Measurements from ENCODE around the gene LYST.
"Not testable (repeated sequence)": the region's sequence is repeated elsewhere in the genome, so short reads cannot be mapped to it uniquely, and the experiment has no call there.

Gene LYST

DNA sequence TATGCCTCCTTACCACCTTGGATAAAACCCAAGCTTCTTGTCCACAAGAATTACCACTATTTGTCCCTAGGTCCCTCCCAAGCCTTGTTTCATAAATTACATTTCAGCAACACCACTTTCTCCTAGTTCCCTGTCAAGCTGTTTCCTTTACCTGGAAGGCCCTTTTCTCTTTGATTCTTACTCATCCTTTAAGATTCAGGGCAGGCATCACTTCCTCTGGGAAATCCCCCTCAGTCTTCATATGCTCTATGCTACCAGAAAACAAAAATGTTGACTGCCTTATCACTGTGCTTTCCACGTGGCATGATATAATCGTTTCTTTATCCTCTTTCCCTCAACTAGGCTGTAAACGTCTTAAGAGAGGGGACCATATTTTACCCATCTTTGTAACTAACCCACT is 102.7 kb downstream of the LYST start:
- Histone ChIP-seq H3K9ac (ENCODE audit: low read depth, low read length) (no peak overlapping the region), H3K4me1 (ENCODE audit: insufficient read depth, low read length) (no peaks in the 10 kb centered on the region), H3K36me3 (ENCODE audit: insufficient read depth, low read length) (no peaks in the 10 kb centered on the region), H3K9me3 (ENCODE audit: control insufficient read depth, insufficient read depth, low read length) (no peaks in the 10 kb centered on the region)

DNA sequence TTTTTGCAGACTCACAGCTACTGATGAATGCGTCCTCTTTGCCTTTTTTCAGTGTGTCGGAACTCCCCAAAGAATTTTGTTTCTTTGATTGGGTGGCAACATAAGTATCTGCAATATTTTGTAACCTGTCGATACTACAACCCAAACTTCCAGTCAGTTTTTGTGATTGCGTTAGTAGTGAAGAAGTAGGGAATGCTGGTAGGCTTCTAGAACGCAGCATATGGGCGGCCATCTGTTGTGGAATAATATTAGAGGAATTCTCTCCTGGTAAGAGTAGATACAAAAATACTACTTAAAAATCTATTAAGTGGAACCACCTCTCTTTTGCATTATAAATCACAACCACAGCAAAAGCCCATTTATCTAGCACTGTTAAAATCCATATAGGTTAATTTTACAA is 107.4 kb downstream of the LYST start:
- Histone ChIP-seq H3K9ac (ENCODE audit: low read depth, low read length) (no peak overlapping the region), H3K9me3 (ENCODE audit: control insufficient read depth, insufficient read depth, low read length) (no peaks in the 10 kb centered on the region), H3K36me3 (ENCODE audit: insufficient read depth, low read length) (no peaks in the 10 kb centered on the region), H3K4me1 (ENCODE audit: insufficient read depth, low read length) (no peaks in the 10 kb centered on the region)

DNA sequence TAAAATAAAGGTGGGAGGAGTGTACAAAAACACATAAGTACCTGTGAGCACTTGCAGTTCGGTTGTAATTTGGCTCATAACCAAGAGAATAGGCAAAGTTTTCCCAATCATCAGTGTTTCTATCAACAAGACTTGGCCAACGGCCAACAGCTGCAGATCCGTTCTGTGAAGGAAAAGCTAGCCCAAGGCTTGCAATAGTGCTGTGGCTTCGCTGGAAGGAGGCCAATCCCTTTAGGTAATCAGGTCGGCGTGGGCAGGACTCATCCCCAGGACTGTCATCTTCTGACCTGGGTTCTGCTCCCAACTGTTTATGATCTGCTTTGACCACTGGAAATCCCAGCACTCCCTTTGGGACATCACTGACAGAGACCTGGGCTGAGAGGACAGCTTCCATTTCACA is 107.8 kb downstream of the LYST start:
- no peak overlapping the region for H3K9ac ChIP-seq (ENCODE audit: low read depth, low read length)
- H3K36me3 ChIP-seq (ENCODE audit: insufficient read depth, low read length) = no peaks in the 10 kb centered on the region
- no peaks in the 10 kb centered on the region for H3K4me1 ChIP-seq (ENCODE audit: insufficient read depth, low read length)
- no peaks in the 10 kb centered on the region for H3K9me3 ChIP-seq (ENCODE audit: control insufficient read depth, insufficient read depth, low read length)

DNA sequence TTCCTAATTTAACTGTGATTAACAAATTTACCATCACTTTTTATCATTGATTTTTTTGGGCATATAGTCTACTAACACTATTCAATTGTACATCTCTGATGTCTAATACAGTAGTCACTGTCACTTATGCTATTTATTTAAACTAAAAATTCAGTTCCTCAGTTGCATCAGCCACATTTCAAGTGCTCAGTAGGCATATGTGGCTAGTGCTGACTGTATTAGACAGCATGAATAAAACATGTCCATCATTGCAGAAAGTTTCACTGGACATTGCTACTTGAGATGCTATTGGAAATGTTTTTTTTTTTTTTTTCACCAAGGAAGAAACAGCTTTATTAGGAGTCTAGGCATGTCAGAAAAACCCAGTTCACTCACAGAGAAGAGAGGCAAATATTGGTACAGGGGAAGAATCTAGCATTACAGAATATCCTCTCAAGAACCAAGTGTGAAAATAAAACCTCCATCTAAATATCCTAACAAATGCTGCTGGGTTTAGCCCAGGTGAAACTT is 109.1 kb downstream of the LYST start:
- H3K9me3 ChIP-seq (ENCODE audit: control insufficient read depth, insufficient read depth, low read length) = no peaks in the 10 kb centered on the region
- no peaks in the 10 kb centered on the region for H3K36me3 ChIP-seq (ENCODE audit: insufficient read depth, low read length)
- no peaks in the 10 kb centered on the region for H3K4me1 ChIP-seq (ENCODE audit: insufficient read depth, low read length)
- no peak overlapping the region for H3K9ac ChIP-seq (ENCODE audit: low read depth, low read length)

DNA sequence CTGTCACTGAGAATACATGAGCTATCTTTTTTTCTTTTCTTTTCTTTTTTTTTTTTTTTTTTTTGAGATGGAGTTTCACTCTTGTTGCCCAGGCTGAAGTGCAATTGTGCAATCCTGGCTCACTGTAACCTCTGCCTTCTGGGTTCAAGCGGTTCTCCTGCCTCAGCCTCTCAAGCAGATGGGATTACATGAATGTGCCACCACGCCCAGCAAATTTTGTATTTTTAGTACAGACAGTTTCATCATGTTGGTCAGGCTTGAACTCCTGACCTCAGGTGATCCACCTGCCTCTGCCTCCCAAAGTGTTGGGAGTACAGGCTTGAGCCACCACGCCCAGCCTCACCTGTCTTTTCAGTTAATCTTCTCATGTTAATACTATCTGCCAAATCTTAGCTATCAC is 112.5 kb downstream of the LYST start:
- not testable (repeated sequence) for H3K36me3 ChIP-seq (ENCODE audit: insufficient read depth, low read length); H3K4me1 ChIP-seq (ENCODE audit: insufficient read depth, low read length); H3K9me3 ChIP-seq (ENCODE audit: control insufficient read depth, insufficient read depth, low read length); H3K9ac ChIP-seq (ENCODE audit: low read depth, low read length)

DNA sequence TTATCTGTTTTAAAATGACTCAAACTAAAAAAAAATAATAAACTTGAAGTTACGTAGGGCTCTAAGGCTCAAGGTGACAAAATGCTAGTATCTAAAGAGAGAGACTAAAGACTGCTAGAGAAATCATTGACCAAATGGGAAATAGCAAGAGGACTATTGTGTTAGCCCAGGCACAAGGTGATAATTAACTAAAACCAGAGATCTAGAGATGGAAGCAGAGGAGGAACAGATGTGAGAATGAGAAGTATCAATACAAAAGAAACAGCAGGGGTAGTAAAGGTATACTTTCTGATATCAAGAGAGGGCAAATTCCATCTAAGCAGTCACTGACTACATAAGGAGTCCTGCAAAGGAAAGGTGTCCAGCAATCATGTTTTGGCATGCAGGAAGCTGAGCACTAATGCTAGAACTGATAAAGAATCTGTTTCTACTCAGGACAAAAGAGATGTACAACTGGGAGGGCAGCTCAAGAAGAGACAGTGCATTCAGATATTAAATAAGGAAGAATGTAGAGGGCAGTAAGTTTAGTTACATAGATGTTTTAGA is 116.9 kb downstream of the LYST start:
- H3K9ac ChIP-seq (ENCODE audit: low read depth, low read length) = no peak overlapping the region
- H3K4me1 ChIP-seq (ENCODE audit: insufficient read depth, low read length) = no peaks in the 10 kb centered on the region
- H3K36me3 ChIP-seq (ENCODE audit: insufficient read depth, low read length) = no peaks in the 10 kb centered on the region
- H3K9me3 ChIP-seq (ENCODE audit: control insufficient read depth, insufficient read depth, low read length) = no peaks in the 10 kb centered on the region

DNA sequence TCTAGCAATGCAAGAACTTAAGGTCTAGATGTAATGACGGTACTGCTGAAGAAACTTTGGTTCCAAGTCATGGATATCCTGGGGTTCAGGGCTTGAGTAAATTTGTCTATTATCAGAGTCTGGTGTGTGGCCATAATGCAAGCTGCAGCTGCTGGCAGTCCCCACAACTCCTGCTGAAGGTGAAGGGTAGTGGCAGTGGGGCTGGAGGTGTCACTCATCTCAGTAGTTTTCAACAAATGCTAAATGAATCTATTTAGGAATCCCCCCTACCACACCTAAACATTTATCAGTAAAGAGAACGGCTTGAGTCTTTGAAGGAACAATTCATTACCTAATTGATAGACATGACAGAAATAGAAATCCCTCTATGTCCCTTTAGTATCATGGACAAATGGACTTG is 118.0 kb downstream of the LYST start:
- Histone ChIP-seq H3K9me3 (ENCODE audit: control insufficient read depth, insufficient read depth, low read length) (no peaks in the 10 kb centered on the region), H3K9ac (ENCODE audit: low read depth, low read length) (no peak overlapping the region), H3K36me3 (ENCODE audit: insufficient read depth, low read length) (no peaks in the 10 kb centered on the region), H3K4me1 (ENCODE audit: insufficient read depth, low read length) (no peaks in the 10 kb centered on the region)

DNA sequence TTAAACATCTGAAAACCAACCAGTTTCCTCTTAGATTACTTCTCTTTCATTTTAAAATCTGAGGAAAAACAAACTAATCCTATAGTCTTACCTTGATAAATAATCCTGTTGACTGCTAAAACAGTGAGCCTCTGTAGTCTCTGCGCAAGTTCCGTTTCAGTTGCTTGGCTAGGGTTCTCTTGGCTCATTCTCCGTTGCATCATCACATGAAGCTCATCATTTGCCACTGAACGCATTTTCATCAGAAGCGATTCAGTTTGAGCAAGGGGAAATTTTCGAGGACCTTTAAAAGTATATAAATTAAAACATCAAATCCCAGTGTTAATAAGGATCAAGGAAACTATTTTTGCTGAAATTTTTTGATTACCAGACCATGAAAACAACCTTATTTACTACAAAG is 120.5 kb downstream of the LYST start:
- Histone ChIP-seq H3K9ac (ENCODE audit: low read depth, low read length) (no peak overlapping the region), H3K9me3 (ENCODE audit: control insufficient read depth, insufficient read depth, low read length) (no peaks in the 10 kb centered on the region), H3K4me1 (ENCODE audit: insufficient read depth, low read length) (no peaks in the 10 kb centered on the region), H3K36me3 (ENCODE audit: insufficient read depth, low read length) (no peaks in the 10 kb centered on the region)

DNA sequence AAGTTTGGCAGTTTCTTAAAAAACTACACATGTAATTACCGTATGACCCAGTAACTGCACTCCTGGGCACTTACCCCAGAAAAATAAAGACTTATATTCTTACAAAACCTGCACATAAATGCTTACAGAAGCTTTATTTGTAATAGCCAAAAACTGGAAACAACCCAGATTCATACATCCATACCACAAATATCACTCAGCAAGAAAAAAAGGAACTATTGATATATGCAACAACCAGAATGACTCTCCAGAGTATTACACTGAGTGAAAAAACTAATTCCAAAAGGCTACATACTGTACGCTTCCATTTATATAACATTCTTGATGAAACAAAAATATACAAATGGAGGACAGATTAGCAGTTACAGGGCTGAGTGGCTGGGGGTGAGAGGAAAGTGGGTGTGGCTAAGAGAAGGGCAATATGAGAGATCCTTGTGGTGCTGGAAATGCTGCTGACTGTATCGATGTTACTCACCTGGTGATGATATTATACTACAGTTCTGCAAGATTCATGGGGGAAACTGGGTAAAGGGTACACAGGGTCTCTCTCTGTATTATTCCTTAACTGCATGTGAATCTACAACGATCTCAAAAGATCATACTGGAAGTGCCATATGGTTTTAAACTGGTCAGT is 121.1 kb downstream of the LYST start:
- no peaks in the 10 kb centered on the region for H3K4me1 ChIP-seq (ENCODE audit: insufficient read depth, low read length)
- no peaks in the 10 kb centered on the region for H3K36me3 ChIP-seq (ENCODE audit: insufficient read depth, low read length)
- no peak overlapping the region for H3K9ac ChIP-seq (ENCODE audit: low read depth, low read length)
- no peaks in the 10 kb centered on the region for H3K9me3 ChIP-seq (ENCODE audit: control insufficient read depth, insufficient read depth, low read length)

DNA sequence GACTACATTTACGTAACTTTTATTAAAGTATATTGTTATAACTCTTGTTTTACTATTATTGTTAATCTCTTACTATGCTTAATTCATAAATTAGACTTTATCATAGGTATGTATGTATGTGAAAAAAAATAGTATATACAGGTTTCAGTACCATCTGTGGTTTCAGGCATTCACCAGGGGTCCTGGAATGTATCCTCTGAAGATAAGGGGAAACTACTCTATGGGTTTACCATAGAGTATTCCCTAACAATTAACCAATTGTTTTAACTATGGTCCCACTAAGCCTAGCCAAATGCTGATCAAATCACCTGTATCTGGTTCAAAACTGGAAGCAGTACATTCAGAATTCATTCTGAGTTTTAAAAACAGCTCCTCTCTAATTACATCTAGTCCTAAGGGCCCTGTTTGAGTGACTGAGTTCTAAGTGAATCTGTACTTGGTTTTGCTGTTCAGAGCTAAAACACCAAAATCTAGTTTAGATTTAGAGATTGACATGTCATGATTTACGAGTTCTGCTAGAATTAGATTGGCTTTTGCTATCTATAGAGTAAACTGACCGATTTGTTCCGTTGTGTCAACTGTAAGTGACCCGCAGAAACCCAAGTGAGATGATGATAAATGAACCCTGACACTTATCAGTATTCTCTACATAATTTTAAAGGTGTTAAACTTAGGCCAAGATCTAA is 123.6 kb downstream of the LYST start:
- no peaks in the 10 kb centered on the region for H3K4me1 ChIP-seq (ENCODE audit: insufficient read depth, low read length)
- H3K9me3 ChIP-seq (ENCODE audit: control insufficient read depth, insufficient read depth, low read length) = no peaks in the 10 kb centered on the region
- no peaks in the 10 kb centered on the region for H3K36me3 ChIP-seq (ENCODE audit: insufficient read depth, low read length)
- H3K9ac ChIP-seq (ENCODE audit: low read depth, low read length) = no peak overlapping the region

DNA sequence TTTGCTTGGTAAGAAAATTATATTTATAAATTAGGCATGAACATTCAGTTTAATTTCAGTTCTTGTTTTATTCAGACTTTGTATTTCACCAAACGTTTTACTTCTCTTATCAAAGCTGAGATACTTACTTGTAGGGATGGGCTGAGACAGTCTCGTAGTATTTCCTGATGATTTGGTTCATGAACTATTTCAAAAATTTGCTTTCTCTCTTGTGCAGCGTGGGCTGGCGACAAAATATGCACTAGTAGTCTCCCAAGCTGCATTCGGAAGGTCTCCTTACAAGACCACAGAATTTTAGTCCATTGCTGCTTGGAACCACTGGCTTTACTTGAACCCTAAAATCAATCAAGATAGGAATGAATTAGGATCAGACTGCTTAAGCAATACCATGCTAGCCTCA is 125.4 kb downstream of the LYST start:
- Histone ChIP-seq H3K9me3 (ENCODE audit: control insufficient read depth, insufficient read depth, low read length) (no peaks in the 10 kb centered on the region), H3K36me3 (ENCODE audit: insufficient read depth, low read length) (no peaks in the 10 kb centered on the region), H3K9ac (ENCODE audit: low read depth, low read length) (no peak overlapping the region), H3K4me1 (ENCODE audit: insufficient read depth, low read length) (no peaks in the 10 kb centered on the region)

DNA sequence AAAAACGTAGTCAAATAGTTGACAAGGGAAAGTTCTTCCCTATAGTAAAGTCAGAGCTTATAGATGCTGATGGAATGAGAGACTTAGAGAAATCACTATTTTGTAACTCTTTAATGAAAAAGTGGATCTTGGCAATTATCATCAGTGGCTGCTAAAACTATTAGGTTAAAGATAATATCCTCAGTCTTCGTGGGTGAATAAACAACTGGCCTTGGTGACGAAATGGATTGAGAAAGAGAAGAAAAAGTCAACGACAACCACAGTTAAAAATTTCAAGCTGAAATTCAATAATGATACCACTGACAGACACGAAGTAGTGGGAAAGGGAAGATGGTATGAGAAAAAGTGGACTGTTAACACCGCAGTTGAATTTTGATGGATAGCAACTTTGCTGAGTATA is 127.1 kb downstream of the LYST start:
- no peaks in the 10 kb centered on the region for H3K9me3 ChIP-seq (ENCODE audit: control insufficient read depth, insufficient read depth, low read length)
- no peak overlapping the region for H3K9ac ChIP-seq (ENCODE audit: low read depth, low read length)
- H3K4me1 ChIP-seq (ENCODE audit: insufficient read depth, low read length) = no peaks in the 10 kb centered on the region
- H3K36me3 ChIP-seq (ENCODE audit: insufficient read depth, low read length) = no peaks in the 10 kb centered on the region

DNA sequence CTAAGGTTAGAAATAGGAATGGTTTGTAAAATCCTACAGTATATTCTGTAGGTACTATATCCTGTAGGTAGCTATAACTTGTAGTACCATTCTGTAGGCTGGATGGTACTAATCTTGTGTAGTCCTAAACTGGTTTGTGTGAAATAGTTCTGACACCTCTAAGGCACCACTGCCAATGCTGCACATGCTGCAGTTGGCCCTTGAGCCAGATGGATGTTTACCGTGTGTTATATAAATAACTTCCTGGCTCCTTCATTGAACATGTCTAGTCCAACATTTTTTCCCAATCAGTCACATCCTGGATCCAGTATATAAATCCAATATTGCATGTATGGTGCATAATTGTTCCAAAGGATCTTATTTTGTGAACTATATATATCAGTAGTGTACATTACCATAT is 127.6 kb downstream of the LYST start:
- Histone ChIP-seq H3K36me3 (ENCODE audit: insufficient read depth, low read length) (no peaks in the 10 kb centered on the region), H3K4me1 (ENCODE audit: insufficient read depth, low read length) (no peaks in the 10 kb centered on the region), H3K9ac (ENCODE audit: low read depth, low read length) (no peak overlapping the region), H3K9me3 (ENCODE audit: control insufficient read depth, insufficient read depth, low read length) (no peaks in the 10 kb centered on the region)

DNA sequence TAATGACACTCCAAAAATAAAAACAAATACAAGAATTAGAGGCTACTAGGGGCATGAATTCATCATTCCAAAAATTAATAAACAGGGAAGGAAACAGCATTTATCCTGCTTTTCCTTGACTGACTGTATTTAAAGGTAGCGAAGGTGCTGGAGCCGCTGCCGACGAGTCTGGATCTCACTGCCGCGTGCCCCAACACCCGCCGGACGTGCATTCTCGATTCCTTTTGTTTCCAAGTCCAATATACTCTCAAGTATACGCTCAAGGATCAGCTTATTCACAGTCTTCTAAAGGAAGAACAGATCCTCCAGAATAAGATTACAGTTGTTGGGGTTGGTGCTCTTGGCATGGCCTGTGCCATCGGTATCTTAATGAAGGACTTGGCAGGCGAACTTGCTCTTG is 129.0 kb downstream of the LYST start:
- H3K4me1 ChIP-seq (ENCODE audit: insufficient read depth, low read length) = no peaks in the 10 kb centered on the region
- H3K9ac ChIP-seq (ENCODE audit: low read depth, low read length) = no peak overlapping the region
- no peaks in the 10 kb centered on the region for H3K36me3 ChIP-seq (ENCODE audit: insufficient read depth, low read length)
- H3K9me3 ChIP-seq (ENCODE audit: control insufficient read depth, insufficient read depth, low read length) = no peaks in the 10 kb centered on the region

DNA sequence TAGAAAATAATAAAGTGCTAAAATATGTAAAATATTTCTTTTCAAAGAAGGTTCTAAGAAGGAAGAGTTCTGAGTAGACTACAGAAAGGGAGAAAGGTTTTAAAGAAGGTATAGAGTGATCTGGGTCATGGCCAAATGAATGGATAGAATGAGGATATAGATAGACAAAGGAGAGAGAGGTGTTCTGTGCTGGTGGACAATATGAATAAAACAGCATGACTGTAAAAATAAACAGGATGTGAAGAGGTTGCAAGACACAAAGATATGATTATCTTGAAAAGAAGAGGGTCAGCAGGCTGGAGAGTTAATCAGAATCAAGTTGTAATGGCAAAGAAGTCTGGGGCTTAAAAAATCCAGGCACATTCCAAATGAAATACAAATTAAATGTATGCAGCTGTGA is 130.4 kb downstream of the LYST start:
- Histone ChIP-seq H3K9me3 (ENCODE audit: control insufficient read depth, insufficient read depth, low read length) (no peaks in the 10 kb centered on the region), H3K9ac (ENCODE audit: low read depth, low read length) (no peak overlapping the region), H3K36me3 (ENCODE audit: insufficient read depth, low read length) (no peaks in the 10 kb centered on the region), H3K4me1 (ENCODE audit: insufficient read depth, low read length) (no peaks in the 10 kb centered on the region)

Data from ES-I3 (cell line).